ENCODE measurements around the gene PPP6R2.

Gene PPP6R2

DNA sequence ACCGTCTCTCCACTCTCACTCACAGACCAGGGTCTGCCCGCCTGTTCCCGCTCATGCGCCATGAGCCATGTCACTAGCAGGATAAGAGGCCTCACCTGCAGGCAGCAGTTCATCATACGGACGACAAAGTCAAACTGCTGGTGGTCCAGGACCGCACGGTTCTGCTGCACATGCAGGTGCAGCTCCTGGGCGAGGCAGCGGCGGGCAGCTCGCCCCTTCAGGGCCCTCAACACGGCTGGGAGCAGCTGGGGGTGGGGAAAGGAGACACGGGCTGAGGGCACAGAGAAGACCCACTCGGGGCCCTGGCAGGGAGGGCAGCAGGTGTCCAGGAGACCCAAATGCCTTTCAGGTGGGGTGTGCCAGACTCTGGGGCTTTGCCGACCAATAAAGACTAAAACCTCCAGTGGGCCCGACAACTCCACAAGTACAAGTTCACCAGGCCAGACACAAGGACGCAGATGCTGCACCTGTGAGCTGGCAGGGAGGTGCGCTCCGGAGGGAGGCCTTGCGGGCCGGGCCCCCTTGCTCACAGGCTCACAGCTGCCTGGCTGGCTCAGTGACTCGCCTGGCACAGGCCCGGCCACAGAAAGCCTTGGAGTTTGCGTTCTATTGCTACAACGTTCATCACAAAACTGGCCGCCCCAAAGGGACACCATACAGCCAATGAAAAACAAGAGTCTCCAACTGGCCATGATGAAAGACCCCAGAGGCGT, 120.2 kb downstream of the PPP6R2 start:
- TF ChIP-seq SIN3A (IDR thresholded peaks at IDR 0.05; ENCODE audit: borderline replicate concordance, insufficient read depth, low read length) (no peak), FOXP2 (optimal IDR thresholded peaks at IDR 0.05; ENCODE audit: borderline replicate concordance, extremely low read depth, extremely low read length, insufficient read depth) (no peak), POLR2AphosphoS5 (IDR thresholded peaks at IDR 0.05; ENCODE audit: low read depth, low read length) (no peak), TAF1 (IDR thresholded peaks at IDR 0.05; ENCODE audit: borderline replicate concordance, insufficient read depth, low read length) (no peak)
- TF ChIP-seq, protein P1, sequence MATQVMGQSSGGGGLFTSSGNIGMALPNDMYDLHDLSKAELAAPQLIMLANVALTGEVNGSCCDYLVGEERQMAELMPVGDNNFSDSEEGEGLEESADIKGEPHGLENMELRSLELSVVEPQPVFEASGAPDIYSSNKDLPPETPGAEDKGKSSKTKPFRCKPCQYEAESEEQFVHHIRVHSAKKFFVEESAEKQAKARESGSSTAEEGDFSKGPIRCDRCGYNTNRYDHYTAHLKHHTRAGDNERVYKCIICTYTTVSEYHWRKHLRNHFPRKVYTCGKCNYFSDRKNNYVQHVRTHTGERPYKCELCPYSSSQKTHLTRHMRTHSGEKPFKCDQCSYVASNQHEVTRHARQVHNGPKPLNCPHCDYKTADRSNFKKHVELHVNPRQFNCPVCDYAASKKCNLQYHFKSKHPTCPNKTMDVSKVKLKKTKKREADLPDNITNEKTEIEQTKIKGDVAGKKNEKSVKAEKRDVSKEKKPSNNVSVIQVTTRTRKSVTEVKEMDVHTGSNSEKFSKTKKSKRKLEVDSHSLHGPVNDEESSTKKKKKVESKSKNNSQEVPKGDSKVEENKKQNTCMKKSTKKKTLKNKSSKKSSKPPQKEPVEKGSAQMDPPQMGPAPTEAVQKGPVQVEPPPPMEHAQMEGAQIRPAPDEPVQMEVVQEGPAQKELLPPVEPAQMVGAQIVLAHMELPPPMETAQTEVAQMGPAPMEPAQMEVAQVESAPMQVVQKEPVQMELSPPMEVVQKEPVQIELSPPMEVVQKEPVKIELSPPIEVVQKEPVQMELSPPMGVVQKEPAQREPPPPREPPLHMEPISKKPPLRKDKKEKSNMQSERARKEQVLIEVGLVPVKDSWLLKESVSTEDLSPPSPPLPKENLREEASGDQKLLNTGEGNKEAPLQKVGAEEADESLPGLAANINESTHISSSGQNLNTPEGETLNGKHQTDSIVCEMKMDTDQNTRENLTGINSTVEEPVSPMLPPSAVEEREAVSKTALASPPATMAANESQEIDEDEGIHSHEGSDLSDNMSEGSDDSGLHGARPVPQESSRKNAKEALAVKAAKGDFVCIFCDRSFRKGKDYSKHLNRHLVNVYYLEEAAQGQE (IDR thresholded peaks at IDR 0.05; ENCODE audit: insufficient read depth in 1 of 2, low read depth in 2 of 2, low read length in 2 of 2) = no peak

DNA sequence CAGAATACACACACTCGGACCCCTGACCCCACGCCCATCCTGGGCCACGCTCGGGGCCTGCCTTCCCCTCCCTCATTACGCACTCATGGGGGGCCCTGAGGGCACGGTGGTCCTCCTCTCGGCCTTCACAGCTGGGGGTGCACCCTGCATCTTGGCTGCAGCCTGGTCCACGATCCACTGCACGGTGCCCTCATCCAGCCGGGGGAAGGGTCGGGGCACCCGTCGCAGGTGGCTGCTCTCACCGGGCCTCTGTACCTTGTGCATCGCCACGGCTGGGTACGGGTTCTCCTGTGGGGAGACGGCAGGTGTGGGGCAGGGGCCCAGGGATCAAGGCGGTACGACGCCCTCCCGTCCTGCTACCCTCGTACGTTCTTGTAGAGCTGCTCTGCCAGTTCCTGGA, 121.3 kb downstream of the PPP6R2 start:
- TF ChIP-seq POLR2AphosphoS5 (IDR thresholded peaks at IDR 0.05; ENCODE audit: low read depth, low read length) = no peak
- no peak for TF ChIP-seq TAF1 (IDR thresholded peaks at IDR 0.05; ENCODE audit: borderline replicate concordance, insufficient read depth, low read length)
- TF ChIP-seq FOXP2 (optimal IDR thresholded peaks at IDR 0.05; ENCODE audit: borderline replicate concordance, extremely low read depth, extremely low read length, insufficient read depth) = no peak
- TF ChIP-seq SIN3A (IDR thresholded peaks at IDR 0.05; ENCODE audit: borderline replicate concordance, insufficient read depth, low read length) = no peak
- TF ChIP-seq, protein P1 (IDR thresholded peaks at IDR 0.05; ENCODE audit: insufficient read depth in 1 of 2, low read depth in 2 of 2, low read length in 2 of 2) = no peak

DNA sequence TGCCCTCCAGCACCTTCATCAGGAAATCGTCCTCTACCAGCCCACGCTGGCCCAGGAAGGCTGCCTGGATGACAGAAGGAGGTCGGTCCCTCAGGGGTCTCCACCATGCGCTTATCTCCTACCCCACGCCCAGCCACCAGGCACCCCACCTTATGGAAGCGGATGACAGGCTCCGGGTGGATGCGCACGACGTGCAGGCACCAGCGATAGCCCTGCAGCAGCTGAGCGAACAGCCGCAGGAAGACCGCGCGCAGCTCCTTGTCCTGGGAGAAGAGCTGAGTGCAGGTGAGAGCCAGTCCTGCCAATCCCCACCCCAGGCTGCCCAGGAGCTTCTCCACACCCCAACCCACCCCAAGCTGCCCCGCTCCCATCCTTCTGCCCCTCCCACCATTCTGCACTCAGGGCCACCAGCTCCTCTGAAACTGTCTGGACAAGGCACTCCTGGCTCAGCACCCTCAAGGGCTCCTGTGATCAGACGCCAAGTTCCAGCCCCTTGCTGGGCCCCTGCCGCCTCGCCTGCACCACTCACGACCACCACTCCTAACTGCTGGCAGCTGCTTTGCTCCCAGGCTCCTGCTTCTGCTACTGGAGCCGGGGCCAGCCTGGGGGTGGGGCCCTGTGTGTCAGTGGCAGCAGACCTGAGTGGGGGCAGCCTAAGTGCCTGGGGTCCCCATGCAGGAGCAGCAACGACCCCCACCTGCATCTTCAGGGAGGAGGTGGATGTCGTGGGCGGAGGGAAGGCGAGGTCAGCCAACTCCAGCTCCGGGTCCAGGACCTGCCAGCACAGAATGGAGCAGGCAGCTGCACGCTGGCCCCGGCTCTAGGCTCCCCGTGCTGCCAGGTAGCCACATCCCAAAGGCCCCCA, 122.2 kb downstream of the PPP6R2 start:
- TF ChIP-seq SIN3A (IDR thresholded peaks at IDR 0.05; ENCODE audit: borderline replicate concordance, insufficient read depth, low read length) = no peak
- TF ChIP-seq, protein P1 (IDR thresholded peaks at IDR 0.05; ENCODE audit: insufficient read depth in 1 of 2, low read depth in 2 of 2, low read length in 2 of 2) = no peak
- TF ChIP-seq POLR2AphosphoS5 (IDR thresholded peaks at IDR 0.05; ENCODE audit: low read depth, low read length) = no peak
- no peak for TF ChIP-seq TAF1 (IDR thresholded peaks at IDR 0.05; ENCODE audit: borderline replicate concordance, insufficient read depth, low read length)
- no peak for TF ChIP-seq FOXP2 (optimal IDR thresholded peaks at IDR 0.05; ENCODE audit: borderline replicate concordance, extremely low read depth, extremely low read length, insufficient read depth)

DNA sequence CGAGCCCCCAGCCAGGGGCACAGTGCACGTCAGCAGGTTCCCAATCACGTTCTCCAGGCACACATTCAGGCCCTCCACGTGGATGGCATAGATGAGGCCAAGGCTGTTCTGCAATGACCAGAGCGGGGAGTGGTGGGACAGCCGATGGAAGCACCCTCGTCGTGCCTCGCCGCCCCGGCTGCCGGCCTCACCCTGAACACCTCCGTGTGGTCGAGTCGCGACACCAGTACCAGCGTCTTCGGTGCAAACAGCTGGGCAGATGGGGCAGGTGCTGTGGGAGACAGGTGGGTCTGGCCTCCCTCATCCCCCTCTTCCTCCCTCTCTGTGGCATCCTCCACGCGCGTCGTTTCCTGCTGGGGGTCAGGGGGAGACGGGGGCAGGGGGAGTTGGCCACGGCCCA, 124.2 kb downstream of the PPP6R2 start:
- TF ChIP-seq TAF1 (IDR thresholded peaks at IDR 0.05; ENCODE audit: borderline replicate concordance, insufficient read depth, low read length) (no peak), FOXP2 (optimal IDR thresholded peaks at IDR 0.05; ENCODE audit: borderline replicate concordance, extremely low read depth, extremely low read length, insufficient read depth) (no peak), SIN3A (IDR thresholded peaks at IDR 0.05; ENCODE audit: borderline replicate concordance, insufficient read depth, low read length) (no peak), POLR2AphosphoS5 (IDR thresholded peaks at IDR 0.05; ENCODE audit: low read depth, low read length) (no peak)
- TF ChIP-seq, protein P1 (IDR thresholded peaks at IDR 0.05; ENCODE audit: insufficient read depth in 1 of 2, low read depth in 2 of 2, low read length in 2 of 2) = no peak

Measured in PFSK-1 (cell line).